Measurements from ENCODE around the gene HDHD3.
"Not testable (repeated sequence)": the region's sequence is repeated elsewhere in the genome, so short reads cannot be mapped to it uniquely, and the experiment has no call there.

HDHD3 gene

GRCh38 chr9:113376634-113377567 lies at the start of gene HDHD3:
Gene HDHD3 (minus strand): TSS chr9:113376986. CDS start chr9:113374354, 2,632 bp downstream.
- peak; percentile 56 to 64 (median 59) for DNase-seq (ENCODE audit: low read depth in 3 of 3)

DNA sequence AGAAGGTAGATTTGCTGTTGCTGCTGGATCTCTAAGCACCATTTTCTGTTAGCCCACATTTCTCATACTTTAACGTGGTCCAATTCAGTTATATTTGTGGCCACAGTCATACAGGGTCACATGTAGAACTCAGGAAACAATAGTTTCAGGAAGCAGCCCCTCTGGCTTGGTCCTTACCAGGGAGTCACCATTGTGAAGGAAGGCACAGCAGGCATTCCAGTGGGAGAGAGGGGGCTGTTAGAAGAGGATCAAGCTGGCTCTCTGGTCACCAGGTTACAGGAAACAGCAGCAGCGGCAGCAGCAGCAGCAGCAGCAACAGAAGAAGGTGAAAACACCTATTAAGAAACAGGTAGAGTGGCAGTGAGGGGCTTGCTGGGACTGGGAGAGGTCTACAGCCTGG lies 48.3 kb upstream of the HDHD3 start:
- no peak for DNase-seq (ENCODE audit: low read depth in 3 of 3)

GRCh38 chr9:113421726-113422125 lies 44.9 kb upstream of the HDHD3 start:
- no peak for DNase-seq (ENCODE audit: low read depth in 3 of 3)

- no peak for DNase-seq (ENCODE audit: low read depth in 3 of 3)
Observed at GRCh38 chr9:113417370-113417769, 40.6 kb upstream of the HDHD3 start.

DNA sequence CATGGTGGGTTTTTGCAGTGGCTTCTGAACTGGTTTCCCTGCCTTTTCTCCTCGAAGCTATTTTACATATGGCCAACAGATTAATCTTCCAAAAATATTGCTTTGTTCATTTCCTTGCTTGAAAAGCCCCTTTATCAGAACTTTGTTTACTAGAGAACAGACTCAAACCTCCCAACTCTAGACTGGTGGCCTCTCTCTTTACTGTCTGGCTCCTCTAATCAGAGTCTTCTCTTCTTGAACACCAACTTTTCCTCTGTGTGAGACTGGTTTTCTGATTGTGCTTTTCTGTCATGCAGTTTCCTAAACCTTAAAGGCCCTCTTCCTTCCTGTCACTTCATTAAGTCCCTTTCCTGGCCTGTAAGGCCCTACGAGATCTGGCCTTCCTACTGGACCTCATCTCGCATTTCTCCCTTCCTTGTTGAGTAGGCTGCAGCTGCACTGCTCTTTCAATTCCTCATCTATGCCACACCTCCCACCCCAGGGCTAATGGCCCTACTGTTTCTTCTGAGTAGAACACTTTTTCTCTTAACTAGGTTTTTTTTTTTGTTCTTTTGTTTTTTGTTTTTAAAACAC lies 39.4 kb upstream of the HDHD3 start:
- no peak for DNase-seq (ENCODE audit: low read depth in 3 of 3)

GRCh38 chr9:113410207-113410864 lies 33.5 kb upstream of the HDHD3 start, which contains the start of the genes C9orf43 and POLE3:
Gene C9orf43 (plus strand): TSS chr9:113410747. CDS start chr9:113413494, 2,747 bp downstream.
Gene POLE3 (minus strand): TSS chr9:113410675. CDS start chr9:113410293, 382 bp downstream.
- DNase-seq (ENCODE audit: low read depth in 3 of 3), result peak; percentile 90 to 92 (median 90)

DNA sequence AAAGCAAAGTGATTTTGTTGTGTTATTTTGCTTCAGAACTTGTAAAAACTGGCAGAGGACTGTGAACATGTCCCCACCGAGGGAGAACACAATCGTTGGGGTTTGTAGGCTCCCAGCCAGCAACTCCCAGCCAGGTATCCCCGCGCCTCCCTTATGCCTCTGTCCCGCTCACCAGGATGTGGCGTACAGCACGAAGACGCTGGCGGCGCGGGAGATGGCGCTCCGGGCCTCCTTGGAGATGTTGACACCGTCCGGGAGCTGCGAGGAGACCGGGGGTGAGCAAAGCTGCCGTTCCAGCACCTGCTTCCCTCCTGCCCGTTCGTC lies 33.1 kb upstream of the HDHD3 start:
- no peak for DNase-seq (ENCODE audit: low read depth in 3 of 3)

DNA sequence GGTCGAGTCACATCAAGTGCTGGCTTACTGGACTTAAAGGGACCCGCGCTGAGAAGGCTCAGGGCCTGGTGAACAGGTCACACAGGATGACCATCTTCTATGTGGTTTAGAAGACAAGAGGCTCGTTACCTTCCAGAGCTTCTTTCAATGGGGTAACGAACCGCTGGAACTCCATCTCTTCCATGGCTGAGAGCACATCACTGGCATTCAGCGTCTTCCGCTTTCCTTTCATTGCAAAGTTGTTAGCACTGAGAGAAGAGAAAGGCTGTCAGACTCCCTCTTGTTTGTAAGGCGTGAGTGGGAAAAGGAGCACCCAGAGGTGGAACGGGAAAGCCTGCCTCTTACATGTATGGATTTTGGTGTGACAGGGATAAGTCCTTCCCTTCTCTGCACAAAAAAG lies 32.7 kb upstream of the HDHD3 start:
- DNase-seq (ENCODE audit: low read depth in 3 of 3), result no peak

DNA sequence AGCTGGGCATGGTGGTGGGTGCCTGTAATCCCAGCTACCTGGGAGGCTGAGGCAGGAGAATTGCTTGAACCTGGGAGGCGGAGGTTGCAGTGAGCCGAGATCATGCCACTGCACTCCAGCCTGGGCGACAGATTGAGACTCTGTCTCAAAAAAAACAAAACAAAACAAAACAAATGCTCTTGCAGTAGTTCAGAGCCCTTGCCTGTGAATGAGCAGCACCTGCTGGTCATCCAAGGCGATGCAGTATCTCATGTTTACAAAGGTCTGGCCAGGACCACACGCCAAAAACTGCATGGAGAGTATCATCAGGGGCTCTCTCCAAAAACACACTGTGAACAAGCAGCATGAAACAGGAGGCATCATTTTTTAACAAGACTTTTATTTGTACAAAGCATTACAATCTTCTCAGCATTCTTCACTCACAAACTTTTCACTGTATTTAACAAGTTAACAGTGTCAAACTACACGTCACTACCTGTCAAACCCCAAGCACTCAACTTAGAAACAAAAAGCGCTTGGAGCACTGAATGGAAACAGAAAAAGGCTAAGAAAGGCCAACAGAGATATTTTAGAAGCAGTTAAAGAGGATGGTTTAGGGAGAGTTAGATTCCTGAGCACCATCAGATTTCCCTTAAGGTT lies 30.2 kb upstream of the HDHD3 start:
- DNase-seq (ENCODE audit: low read depth in 3 of 3), result peak in 2 of 3 experiments; percentile 18 to 26

DNA sequence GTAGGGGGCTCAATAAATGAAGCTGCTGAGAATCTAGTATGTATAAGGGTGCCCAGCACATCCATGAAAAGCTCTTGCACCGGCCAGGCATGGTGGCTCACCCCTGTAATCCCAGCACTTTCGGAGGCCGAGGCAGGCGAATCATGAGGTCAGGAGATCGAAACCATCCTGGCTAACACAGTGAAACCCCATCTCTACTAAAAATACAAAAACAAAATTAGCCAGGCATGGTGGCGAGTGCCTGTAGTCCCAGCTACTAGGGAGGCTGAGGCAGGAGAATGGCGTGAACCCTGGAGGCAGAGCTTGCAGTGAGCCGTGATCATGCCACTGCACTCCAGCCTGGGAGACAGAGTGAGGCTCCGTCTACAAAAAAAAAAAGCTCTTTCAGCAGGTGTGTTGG lies 29.6 kb upstream of the HDHD3 start:
- not testable (repeated sequence) for DNase-seq (ENCODE audit: low read depth in 3 of 3)

DNA sequence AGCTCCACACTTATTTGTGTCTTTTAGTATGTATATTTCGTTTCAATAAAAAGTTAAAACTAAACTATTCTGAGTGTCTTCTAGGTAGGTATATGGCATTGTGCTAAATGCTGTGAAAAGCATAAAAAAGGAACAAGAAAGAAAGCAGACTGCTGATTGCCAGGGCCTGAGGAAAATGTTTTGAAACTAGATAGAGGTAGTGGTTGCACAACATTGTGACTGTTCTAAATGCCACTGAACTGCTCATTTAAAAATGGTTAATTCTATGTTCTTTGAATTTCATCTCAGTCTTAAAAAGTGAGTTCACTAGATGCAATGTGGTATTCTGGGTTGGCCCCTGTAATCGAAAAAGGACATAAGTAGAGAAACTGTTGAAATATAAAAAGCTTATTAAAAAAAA lies 26.9 kb upstream of the HDHD3 start:
- no peak for DNase-seq (ENCODE audit: low read depth in 3 of 3)

DNA sequence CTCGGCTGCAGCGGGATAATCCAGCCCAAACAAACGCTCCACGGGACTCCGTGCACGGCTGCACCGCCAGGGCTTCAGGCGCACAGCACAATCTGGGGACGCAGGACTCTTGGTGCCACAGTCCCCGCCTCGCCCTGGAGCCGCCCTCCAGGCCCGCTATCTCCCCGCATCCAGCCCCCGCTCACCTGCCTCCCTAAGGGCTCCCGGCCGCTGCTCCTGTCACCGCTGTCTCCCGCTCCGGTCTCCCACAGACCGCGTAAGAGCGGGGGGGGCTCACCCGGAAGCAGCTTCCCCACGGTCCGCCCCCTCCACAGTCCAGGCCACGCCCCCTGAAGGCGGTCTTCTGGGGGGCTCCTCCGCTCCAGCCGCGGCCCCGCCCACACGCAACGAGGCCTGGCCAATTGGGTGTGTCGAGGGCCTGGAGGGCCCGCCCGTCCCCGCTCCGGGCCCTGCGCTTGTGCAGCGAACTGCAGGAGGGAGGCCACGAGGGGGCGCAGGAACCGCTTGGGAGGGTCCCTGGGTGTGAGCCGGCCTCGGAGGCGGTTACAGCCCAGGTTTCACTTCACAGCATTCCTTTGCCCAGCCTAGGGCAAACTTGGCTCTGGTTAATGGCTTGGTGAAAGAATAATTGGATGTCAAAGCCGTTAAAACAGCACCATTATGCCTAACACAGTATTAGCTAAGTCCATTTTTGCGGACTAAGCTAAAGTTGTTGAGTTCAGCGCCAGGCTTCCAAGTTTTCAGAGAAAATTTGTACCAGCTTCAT lies 24.4 kb upstream of the HDHD3 start, which contains the start of gene ALAD:
TSS of gene ALAD (minus strand) at position 258 of the 766 bp plus-strand sequence. CDS start 7,725 bp downstream, outside the sequence.
- peak; percentile 99 for DNase-seq (ENCODE audit: low read depth in 3 of 3)

DNA sequence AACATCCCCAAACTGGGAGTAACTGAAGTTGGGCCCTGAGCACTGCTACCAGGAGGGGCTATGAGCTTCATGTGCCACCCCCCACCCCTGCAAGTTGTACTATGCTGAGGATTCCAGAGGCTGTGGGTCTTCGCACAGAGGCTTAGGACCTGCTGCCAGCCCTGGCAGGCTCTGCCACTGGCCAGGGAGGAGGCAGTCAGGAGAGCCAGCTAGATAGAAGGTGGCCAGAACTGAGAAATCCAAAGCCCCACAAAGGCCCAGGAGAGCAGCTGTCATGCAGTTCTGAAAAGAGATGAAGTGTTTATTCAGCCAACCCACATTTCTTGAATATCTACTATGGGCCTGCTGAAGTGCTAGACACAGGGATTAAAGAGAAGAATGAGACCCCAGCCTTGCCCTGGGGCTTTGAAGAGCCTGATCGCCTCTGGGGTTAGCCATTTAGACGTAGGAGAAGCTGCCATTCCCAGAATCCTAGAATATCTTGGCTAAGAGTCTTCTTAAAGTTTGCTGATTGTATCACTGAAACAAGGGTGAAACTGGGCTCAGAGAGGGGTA lies 22.9 kb upstream of the HDHD3 start:
- DNase-seq (ENCODE audit: low read depth in 3 of 3), result no peak

- no peak for DNase-seq (ENCODE audit: low read depth in 3 of 3)
Observed at GRCh38 chr9:113398796-113399195, 22.0 kb upstream of the HDHD3 start.

DNA sequence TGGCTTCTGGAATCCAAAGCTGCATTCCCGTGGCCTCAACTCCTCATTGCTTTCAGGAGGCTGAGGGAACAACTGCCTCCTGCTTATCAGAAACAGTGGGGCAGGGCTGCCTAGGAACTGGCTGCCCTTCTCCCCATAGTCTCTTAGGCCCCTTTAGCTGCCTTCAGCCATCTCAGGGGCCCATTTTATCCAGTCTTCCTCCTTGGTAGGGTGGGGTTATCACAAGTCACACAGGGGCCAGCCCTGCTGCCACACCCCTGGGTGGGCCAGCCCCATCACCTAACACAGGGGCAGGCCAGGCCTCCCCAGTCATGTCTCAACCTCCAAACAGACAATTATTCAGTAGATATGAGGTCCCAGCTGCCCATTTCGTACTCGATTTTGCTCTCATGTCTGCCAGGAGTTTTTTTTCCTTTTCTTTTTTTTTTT lies 20.4 kb upstream of the HDHD3 start:
- no peak for DNase-seq (ENCODE audit: low read depth in 3 of 3)

GRCh38 chr9:113395000-113395861 lies 18.4 kb upstream of the HDHD3 start:
- DNase-seq (ENCODE audit: low read depth in 3 of 3), result no peak

- DNase-seq (ENCODE audit: low read depth in 3 of 3), result no peak
Observed at GRCh38 chr9:113393281-113393680, 16.5 kb upstream of the HDHD3 start.

DNA sequence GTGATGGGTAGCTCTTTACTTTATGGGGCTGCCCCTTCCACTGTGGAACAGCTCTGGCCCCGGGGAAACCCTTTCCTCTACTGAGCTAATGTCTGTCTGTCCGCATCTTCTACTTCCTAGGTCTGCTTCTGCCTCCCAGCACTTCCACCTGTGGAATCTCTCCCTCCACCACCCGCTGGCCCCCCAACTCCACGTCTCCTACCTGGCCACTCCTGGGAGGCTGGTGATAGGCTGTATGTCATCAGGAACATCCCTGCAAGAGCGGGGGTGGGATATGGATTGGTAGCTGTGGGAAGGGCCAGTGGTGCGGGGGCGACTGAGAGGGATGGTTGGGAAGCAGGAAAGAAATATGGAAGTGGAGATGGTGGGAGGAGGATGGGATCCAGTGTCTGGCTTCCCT lies 15.1 kb upstream of the HDHD3 start:
- no peak for DNase-seq (ENCODE audit: low read depth in 3 of 3)

DNA sequence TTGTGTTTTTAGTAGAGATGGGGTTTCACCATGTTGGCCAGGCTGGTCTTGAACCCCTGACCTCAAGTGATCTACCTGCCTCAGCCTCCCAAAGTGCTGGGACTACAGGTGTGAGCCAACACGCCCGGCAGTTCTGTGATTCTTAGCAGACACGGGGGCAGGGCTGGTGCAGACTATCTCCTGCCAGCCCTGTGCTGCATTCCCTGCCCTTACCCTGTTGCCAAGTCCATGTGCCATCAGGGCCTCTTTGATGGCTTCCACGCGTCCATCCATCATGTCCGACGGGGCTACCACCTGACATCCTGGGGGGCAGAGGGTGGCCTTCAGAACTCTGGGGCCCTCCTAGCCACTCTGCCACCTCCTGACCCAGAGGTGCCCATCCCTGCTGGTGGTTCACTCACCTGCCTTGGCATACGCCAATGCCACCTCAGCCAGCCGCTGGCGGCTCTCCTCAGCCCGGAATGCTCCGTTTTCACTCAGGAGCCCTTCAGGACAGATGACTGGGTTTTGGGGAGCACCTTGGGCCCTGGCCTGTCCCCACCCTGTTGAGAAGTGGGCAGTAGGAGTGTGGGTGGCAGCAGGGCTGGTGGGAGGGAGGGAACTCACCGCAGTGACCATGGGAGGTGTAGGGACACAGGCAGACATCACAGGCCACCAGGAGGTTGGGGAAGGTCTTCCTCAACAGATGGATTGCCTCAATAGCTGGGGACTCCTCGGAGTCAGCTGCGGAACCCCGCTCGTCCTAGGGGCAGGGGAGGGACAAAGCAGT lies 13.6 kb upstream of the HDHD3 start:
- no peak for DNase-seq (ENCODE audit: low read depth in 3 of 3)
